ENCODE results near the gene ISG20L2.

ISG20L2 gene

GRCh38 chr1:156711011-156711817 is 17.4 kb downstream of the ISG20L2 start:
- H3K9ac ChIP-seq (ENCODE audit: low read length): peak overlapping the region; percentile 46
- no peak overlapping the region for H3K4me3 ChIP-seq (ENCODE audit: low read length)
- H3K27me3 ChIP-seq (replicated peaks; ENCODE audit: control insufficient read depth, insufficient read depth, low read length): no peaks in the 10 kb centered on the region
- peaks cover 63% of the 10 kb centered on the region for H3K4me1 ChIP-seq (ENCODE audit: control insufficient read depth, insufficient read depth, low read length)
- DNase-seq (ENCODE audit: low read depth): peak; percentile 69
- no peaks in the 10 kb centered on the region for H3K36me3 ChIP-seq (ENCODE audit: control insufficient read depth, insufficient read depth, low read length, severe bottlenecking)
- no peaks in the 10 kb centered on the region for H3K9me3 ChIP-seq (ENCODE audit: control insufficient read depth, low read length)

- peak; percentile 95 for DNase-seq (ENCODE audit: low read depth)
- peak overlapping the region; percentile 83 for H3K9ac ChIP-seq (ENCODE audit: low read length)
- peaks cover 76% of the 10 kb centered on the region for H3K4me1 ChIP-seq (ENCODE audit: control insufficient read depth, insufficient read depth, low read length)
Observed at GRCh38 chr1:156709757-156710489, 18.6 kb downstream of the ISG20L2 start.

GRCh38 chr1:156709031-156709430 is 19.5 kb downstream of the ISG20L2 start:
- Histone ChIP-seq H3K4me1 (ENCODE audit: control insufficient read depth, insufficient read depth, low read length) (peaks cover 85% of the 10 kb centered on the region), H3K36me3 (ENCODE audit: control insufficient read depth, insufficient read depth, low read length, severe bottlenecking) (no peaks in the 10 kb centered on the region), H3K27me3 (replicated peaks; ENCODE audit: control insufficient read depth, insufficient read depth, low read length) (no peaks in the 10 kb centered on the region), H3K9ac (ENCODE audit: low read length) (peak overlapping the region; percentile 83), H3K4me3 (ENCODE audit: low read length) (no peak overlapping the region), H3K9me3 (ENCODE audit: control insufficient read depth, low read length) (no peaks in the 10 kb centered on the region)
- no peak for DNase-seq (ENCODE audit: low read depth)

More at GRCh38 chr1:156709757-156710489, 18.6 kb downstream of the ISG20L2 start:
- no peaks in the 10 kb centered on the region for H3K9me3 ChIP-seq (ENCODE audit: control insufficient read depth, low read length)
- no peak overlapping the region for H3K4me3 ChIP-seq (ENCODE audit: low read length)
- no peaks in the 10 kb centered on the region for H3K36me3 ChIP-seq (ENCODE audit: control insufficient read depth, insufficient read depth, low read length, severe bottlenecking)
- H3K27me3 ChIP-seq (replicated peaks; ENCODE audit: control insufficient read depth, insufficient read depth, low read length): no peaks in the 10 kb centered on the region

- Histone ChIP-seq H3K27me3 (replicated peaks; ENCODE audit: control insufficient read depth, insufficient read depth, low read length) (no peaks in the 10 kb centered on the region), H3K9me3 (ENCODE audit: control insufficient read depth, low read length) (no peaks in the 10 kb centered on the region), H3K4me1 (ENCODE audit: control insufficient read depth, insufficient read depth, low read length) (peaks cover 89% of the 10 kb centered on the region), H3K36me3 (ENCODE audit: control insufficient read depth, insufficient read depth, low read length, severe bottlenecking) (no peaks in the 10 kb centered on the region), H3K4me3 (ENCODE audit: low read length) (no peak overlapping the region), H3K9ac (ENCODE audit: low read length) (peak overlapping the region; percentile 83)
- peak; percentile 59 for DNase-seq (ENCODE audit: low read depth)
Observed at GRCh38 chr1:156708218-156708661, 20.3 kb downstream of the ISG20L2 start.

- no peaks in the 10 kb centered on the region for H3K36me3 ChIP-seq (ENCODE audit: control insufficient read depth, insufficient read depth, low read length, severe bottlenecking)
- peak overlapping the region; percentile 83 for H3K9ac ChIP-seq (ENCODE audit: low read length)
- H3K4me3 ChIP-seq (ENCODE audit: low read length): no peak overlapping the region
- no peaks in the 10 kb centered on the region for H3K27me3 ChIP-seq (replicated peaks; ENCODE audit: control insufficient read depth, insufficient read depth, low read length)
- peaks cover 84% of the 10 kb centered on the region for H3K4me1 ChIP-seq (ENCODE audit: control insufficient read depth, insufficient read depth, low read length)
- peak; percentile 91 for DNase-seq (ENCODE audit: low read depth)
- no peaks in the 10 kb centered on the region for H3K9me3 ChIP-seq (ENCODE audit: control insufficient read depth, low read length)
Observed at GRCh38 chr1:156707417-156708217, 20.9 kb downstream of the ISG20L2 start.

GRCh38 chr1:156706657-156707416 is 21.7 kb downstream of the ISG20L2 start:
- Histone ChIP-seq H3K9ac (ENCODE audit: low read length) (peak overlapping the region; percentile 83), H3K36me3 (ENCODE audit: control insufficient read depth, insufficient read depth, low read length, severe bottlenecking) (no peaks in the 10 kb centered on the region), H3K27me3 (replicated peaks; ENCODE audit: control insufficient read depth, insufficient read depth, low read length) (no peaks in the 10 kb centered on the region), H3K4me3 (ENCODE audit: low read length) (peak overlapping the region; percentile 75), H3K9me3 (ENCODE audit: control insufficient read depth, low read length) (no peaks in the 10 kb centered on the region), H3K4me1 (ENCODE audit: control insufficient read depth, insufficient read depth, low read length) (peaks cover 78% of the 10 kb centered on the region)
- peak; percentile 78 for DNase-seq (ENCODE audit: low read depth)

- Histone ChIP-seq H3K9me3 (ENCODE audit: control insufficient read depth, low read length) (no peaks in the 10 kb centered on the region), H3K36me3 (ENCODE audit: control insufficient read depth, insufficient read depth, low read length, severe bottlenecking) (no peaks in the 10 kb centered on the region), H3K9ac (ENCODE audit: low read length) (peak overlapping the region; percentile 83), H3K4me1 (ENCODE audit: control insufficient read depth, insufficient read depth, low read length) (peaks cover 78% of the 10 kb centered on the region), H3K27me3 (replicated peaks; ENCODE audit: control insufficient read depth, insufficient read depth, low read length) (no peaks in the 10 kb centered on the region), H3K4me3 (ENCODE audit: low read length) (peak overlapping the region; percentile 75)
- DNase-seq (ENCODE audit: low read depth): peak; percentile 88
Observed at GRCh38 chr1:156705918-156706656, 22.5 kb downstream of the ISG20L2 start.

GRCh38 chr1:156705321-156705917 is 23.1 kb downstream of the ISG20L2 start, which contains the start of gene CRABP2:
Gene CRABP2, minus strand, starts transcription at chr1:156705583. Its CDS starts 137 bp downstream, at chr1:156705446.
- H3K9ac ChIP-seq (ENCODE audit: low read length): peak within 1 kb of the TSS; percentile 83
- no peaks in the 10 kb centered on the region for H3K27me3 ChIP-seq (replicated peaks; ENCODE audit: control insufficient read depth, insufficient read depth, low read length)
- no peaks in the 10 kb centered on the region for H3K9me3 ChIP-seq (ENCODE audit: control insufficient read depth, low read length)
- H3K4me3 ChIP-seq (ENCODE audit: low read length): peak within 1 kb of the TSS; percentile 75
- H3K36me3 ChIP-seq (ENCODE audit: control insufficient read depth, insufficient read depth, low read length, severe bottlenecking): peaks cover under 1% of the 10 kb centered on the region
- peaks cover 72% of the 10 kb centered on the region for H3K4me1 ChIP-seq (ENCODE audit: control insufficient read depth, insufficient read depth, low read length)
- peak; percentile 59 for DNase-seq (ENCODE audit: low read depth)

- DNase-seq (ENCODE audit: low read depth): peak; percentile 88
- Histone ChIP-seq H3K36me3 (ENCODE audit: control insufficient read depth, insufficient read depth, low read length, severe bottlenecking) (peaks cover 5% of the 10 kb centered on the region), H3K9ac (ENCODE audit: low read length) (peak overlapping the region; percentile 83), H3K4me1 (ENCODE audit: control insufficient read depth, insufficient read depth, low read length) (peaks cover 67% of the 10 kb centered on the region), H3K9me3 (ENCODE audit: control insufficient read depth, low read length) (no peaks in the 10 kb centered on the region), H3K4me3 (ENCODE audit: low read length) (peak overlapping the region; percentile 74), H3K27me3 (replicated peaks; ENCODE audit: control insufficient read depth, insufficient read depth, low read length) (no peaks in the 10 kb centered on the region)
Observed at GRCh38 chr1:156704930-156705320, 23.6 kb downstream of the ISG20L2 start.

All from adipocyte (in vitro differentiated cells).